ENCODE results near the gene GARS1. TPM values are rescaled to one million over a fixed set of nuclear protein-coding genes. Genes with fewer than 3 reads are reported as not detected.

GARS1 gene
- total and polyA plus RNA-seq, 4 donors, result 43.3 to 73.6 (median 67.8) TPM

- Histone ChIP-seq H3K9me3 (ENCODE audit: control insufficient read depth in 4 of 4, low read length in 3 of 4) (no peaks in the 10 kb centered on the region), H3K36me3 (ENCODE audit: control insufficient read depth in 4 of 4, insufficient read depth in 3 of 4, low read depth in 1 of 4, low read length in 3 of 4) (no peaks in the 10 kb centered on the region), H3K27me3 (ENCODE audit: control insufficient read depth in 4 of 4, insufficient read depth in 4 of 4, low read length in 3 of 4) (no peaks in the 10 kb centered on the region), H3K27ac (ENCODE audit: low read depth in 1 of 2, low read length in 2 of 2) (no peak overlapping the region), H3K4me1 (ENCODE audit: control insufficient read depth in 4 of 4, insufficient read depth in 4 of 4, low read length in 3 of 4) (no peaks in the 10 kb centered on the region), H3K9ac (ENCODE audit: low read depth in 1 of 2, low read length in 2 of 2) (no peak overlapping the region), H3K4me3 (ENCODE audit: low read depth in 1 of 3, low read length in 3 of 3) (no peak overlapping the region)
- TF ChIP-seq RAD21 (IDR thresholded peaks at IDR 0.05) (no peak), MAX (IDR thresholded peaks at IDR 0.05) (no peak), HNF4G (IDR thresholded peaks at IDR 0.05) (no peak), SP1 (IDR thresholded peaks at IDR 0.05) (no peak), GABPA (IDR thresholded peaks at IDR 0.05 in 1 of 2, conservative IDR thresholded peaks at IDR 0.05 in 1 of 2) (no peak), REST (IDR thresholded peaks at IDR 0.05) (no peak), YY1 (IDR thresholded peaks at IDR 0.05) (no peak), FOXA1 (IDR thresholded peaks at IDR 0.05) (no peak), RXRA (IDR thresholded peaks at IDR 0.05) (no peak), TAF1 (conservative IDR thresholded peaks at IDR 0.05) (no peak), ZBTB33 (IDR thresholded peaks at IDR 0.05) (no peak), CTCF (IDR thresholded peaks at IDR 0.05; ENCODE audit: low read depth, low read length, missing input control) (no peak), FOXA2 (IDR thresholded peaks at IDR 0.05) (no peak), EGR1 (IDR thresholded peaks at IDR 0.05; ENCODE audit: low read depth in 2 of 2) (no peak), JUND (IDR thresholded peaks at IDR 0.05) (no peak), NR2F2 (IDR thresholded peaks at IDR 0.05) (no peak), ATF3 (IDR thresholded peaks at IDR 0.05) (no peak), HNF4A (conservative IDR thresholded peaks at IDR 0.05) (no peak)
- WGBS, result 89% methylated on average over 16 of the region's 16 CpGs
- no peak for DNase-seq (ENCODE audit: low spot score)
Measured at GRCh38 chr7:30660331-30661255, 65.9 kb downstream of the GARS1 start.
